ENCODE measurements around the gene LCN10. TPM values are rescaled to one million over a fixed set of nuclear protein-coding genes. Genes with fewer than 3 reads are reported as not detected.
"Not testable (repeated sequence)": the region's sequence is repeated elsewhere in the genome, so short reads cannot be mapped to it uniquely, and the experiment has no call there.

LCN10 gene
- 10 to 100 TPM in 2 of 4 donors, 1 to 10 TPM in 2; 7.0 to 12.6 (median 9.8) TPM for total RNA-seq

DNA sequence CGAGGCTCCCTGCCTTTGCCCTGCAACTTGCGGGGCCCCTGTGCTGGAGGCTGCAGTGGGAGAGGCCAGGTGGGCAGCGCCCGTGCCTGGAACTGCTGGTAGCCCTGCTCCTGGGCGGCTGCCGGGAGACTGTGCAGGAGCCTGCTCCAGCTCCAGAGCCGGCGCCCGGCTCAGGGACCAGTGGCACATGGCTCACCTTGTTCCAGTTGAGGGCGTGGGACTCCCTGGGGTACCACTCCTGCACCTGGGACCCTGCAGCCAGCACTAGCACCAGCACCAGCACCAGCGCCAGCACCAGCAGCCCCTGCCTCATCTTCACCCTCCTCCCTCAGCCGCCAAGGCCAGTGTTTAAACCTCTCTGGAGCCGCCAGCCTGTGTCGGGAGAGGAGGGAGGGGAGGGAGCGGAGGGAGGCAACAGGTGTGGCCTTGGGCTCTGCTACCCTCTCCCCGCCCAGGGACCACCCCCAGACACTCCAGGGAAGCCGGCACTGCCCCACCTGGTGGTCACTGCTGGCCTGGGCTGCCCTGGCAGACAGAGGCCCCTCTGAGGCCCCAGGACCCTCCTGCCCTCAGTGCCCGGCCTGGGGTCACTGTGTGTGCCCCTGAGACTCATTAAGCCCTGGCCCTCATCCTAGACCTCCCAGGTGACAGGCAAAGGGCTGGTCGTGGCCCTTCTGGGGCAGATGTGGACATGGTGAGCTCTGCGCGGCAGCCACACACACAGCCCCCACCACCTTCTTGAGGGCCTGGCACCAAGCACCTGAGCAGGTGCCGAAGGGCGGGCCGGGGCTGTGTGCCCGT, at the start of gene LCN10:
Gene LCN10 (minus strand): TSS at position 350 of the 801 bp plus-strand sequence. CDS start 37 bp downstream, at position 313.
- peak within 1 kb of the TSS; percentile 20 to 37 (median 24) for H3K4me3 ChIP-seq
- H3K36me3 ChIP-seq, result peaks cover 0 to 17% (median 0%) of the 10 kb centered on the region in 4 donors
- 61% methylated on average over 14 of the region's 25 CpGs for WGBS
- TF ChIP-seq EP300 (IDR thresholded peaks at IDR 0.05) (no peak), POLR2A (IDR thresholded peaks at IDR 0.05; ENCODE audit: low read depth) (no peak), POLR2AphosphoS5 (IDR thresholded peaks at IDR 0.05) (no peak)
- TF ChIP-seq, protein P1, sequence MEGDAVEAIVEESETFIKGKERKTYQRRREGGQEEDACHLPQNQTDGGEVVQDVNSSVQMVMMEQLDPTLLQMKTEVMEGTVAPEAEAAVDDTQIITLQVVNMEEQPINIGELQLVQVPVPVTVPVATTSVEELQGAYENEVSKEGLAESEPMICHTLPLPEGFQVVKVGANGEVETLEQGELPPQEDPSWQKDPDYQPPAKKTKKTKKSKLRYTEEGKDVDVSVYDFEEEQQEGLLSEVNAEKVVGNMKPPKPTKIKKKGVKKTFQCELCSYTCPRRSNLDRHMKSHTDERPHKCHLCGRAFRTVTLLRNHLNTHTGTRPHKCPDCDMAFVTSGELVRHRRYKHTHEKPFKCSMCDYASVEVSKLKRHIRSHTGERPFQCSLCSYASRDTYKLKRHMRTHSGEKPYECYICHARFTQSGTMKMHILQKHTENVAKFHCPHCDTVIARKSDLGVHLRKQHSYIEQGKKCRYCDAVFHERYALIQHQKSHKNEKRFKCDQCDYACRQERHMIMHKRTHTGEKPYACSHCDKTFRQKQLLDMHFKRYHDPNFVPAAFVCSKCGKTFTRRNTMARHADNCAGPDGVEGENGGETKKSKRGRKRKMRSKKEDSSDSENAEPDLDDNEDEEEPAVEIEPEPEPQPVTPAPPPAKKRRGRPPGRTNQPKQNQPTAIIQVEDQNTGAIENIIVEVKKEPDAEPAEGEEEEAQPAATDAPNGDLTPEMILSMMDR (IDR thresholded peaks at IDR 0.05), result peak in 1 of 3 experiments; percentile 26
- intact Hi-C loops (cut with DNase I), result no loop called here
- DNase-seq (ENCODE audit: extremely low spot score), result no peak
- peaks cover 0 to 76% (median 21%) of the 10 kb centered on the region in 4 donors for H3K27me3 ChIP-seq
- H3K9me3 ChIP-seq, result no peaks in the 10 kb centered on the region
- peaks cover 11 to 31% (median 23%) of the 10 kb centered on the region in 4 donors for H3K4me1 ChIP-seq
- H3K27ac ChIP-seq (replicated peaks in 1 of 4), result no peak within 1 kb of the TSS

GRCh38 chr9:136791516-136792276, 49.0 kb upstream of the LCN10 start:
- intact Hi-C loops (cut with DNase I), result no loop called here

DNA sequence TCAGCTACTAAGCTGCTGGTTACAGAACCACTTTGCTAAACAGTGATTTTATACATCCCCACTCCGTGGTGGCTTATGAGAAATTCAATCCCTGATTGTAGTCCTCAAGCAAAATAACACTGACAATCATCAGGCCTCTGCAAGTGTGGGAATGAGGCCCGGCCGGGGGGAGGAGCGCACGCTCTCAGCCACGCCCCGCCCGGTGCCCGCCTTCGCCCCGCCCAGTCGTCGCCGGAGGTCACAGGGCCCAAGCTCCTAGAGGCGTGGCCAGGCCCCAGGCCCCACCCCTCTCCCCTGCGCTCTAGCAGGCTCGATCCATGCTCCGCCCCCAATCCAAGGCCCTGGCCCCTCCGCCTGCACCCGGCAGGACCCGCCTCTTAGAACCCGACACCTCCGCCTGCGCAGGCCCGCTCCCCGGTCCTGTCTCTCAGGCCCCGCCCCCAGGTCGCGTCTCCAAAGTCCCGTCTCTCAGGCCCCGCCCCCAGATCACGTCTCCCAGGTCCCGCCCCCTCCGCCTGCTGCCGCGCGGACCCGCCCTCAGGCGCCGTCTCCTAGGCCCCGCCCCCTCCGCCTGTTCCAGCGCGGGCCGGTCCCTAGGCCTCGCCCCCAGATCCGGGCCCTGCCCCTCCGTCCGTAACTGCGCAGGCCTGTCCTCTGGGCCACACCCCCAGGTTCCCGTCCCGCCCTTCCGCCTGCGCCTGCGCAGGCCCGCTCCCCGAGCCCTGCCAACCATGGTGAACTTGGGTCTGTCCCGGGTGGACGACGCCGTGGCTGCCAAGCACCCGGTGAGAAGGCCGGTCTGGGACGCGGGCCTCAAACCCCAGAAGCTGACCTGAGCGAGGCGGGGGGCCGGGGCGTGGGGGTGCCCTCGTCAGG, 48.1 kb upstream of the LCN10 start, which contains the start of gene TMEM141:
Gene TMEM141 (plus strand): TSS at position 705 of the 876 bp plus-strand sequence. CDS start 27 bp downstream, at position 732.
- Histone ChIP-seq H3K4me1 (peaks cover 22 to 36% (median 33%) of the 10 kb centered on the region in 4 donors), H3K27ac (replicated peaks in 1 of 4) (peak within 1 kb of the TSS; percentile 93 to 95 (median 94)), H3K4me3 (peak within 1 kb of the TSS; percentile 77 to 80 (median 80)), H3K27me3 (peaks cover 0 to under 1% (median under 1%) of the 10 kb centered on the region in 4 donors), H3K36me3 (peaks cover 0 to 22% (median 15%) of the 10 kb centered on the region in 4 donors), H3K9me3 (no peaks in the 10 kb centered on the region)
- WGBS, result under 1% methylated on average over 28 of the region's 70 CpGs
- TF ChIP-seq POLR2A (IDR thresholded peaks at IDR 0.05; ENCODE audit: low read depth) (peak; percentile 37), POLR2AphosphoS5 (IDR thresholded peaks at IDR 0.05) (peak; percentile 86 to 88), EP300 (IDR thresholded peaks at IDR 0.05) (no peak)
- TF ChIP-seq, protein P1 (IDR thresholded peaks at IDR 0.05), result no peak
- DNase-seq (ENCODE audit: extremely low spot score), result peak; percentile 100
- intact Hi-C loops (cut with DNase I), result no loop called here

More at GRCh38 chr9:136791516-136792276, 49.0 kb upstream of the LCN10 start:
- peaks cover 22 to 38% (median 33%) of the 10 kb centered on the region in 4 donors for H3K4me1 ChIP-seq
- peaks cover 0 to 8% (median 7%) of the 10 kb centered on the region in 4 donors for H3K27me3 ChIP-seq
- WGBS, result 7% methylated on average over 17 of the region's 29 CpGs
- H3K4me3 ChIP-seq, result peak overlapping the region; percentile 77 to 80 (median 80)
- peaks cover 0 to 22% (median 15%) of the 10 kb centered on the region in 4 donors for H3K36me3 ChIP-seq
- TF ChIP-seq, protein P1 (IDR thresholded peaks at IDR 0.05), result peak; percentile 61 to 85 (median 62)
- TF ChIP-seq POLR2A (IDR thresholded peaks at IDR 0.05; ENCODE audit: low read depth) (no peak), EP300 (IDR thresholded peaks at IDR 0.05) (no peak)
- no peaks in the 10 kb centered on the region for H3K9me3 ChIP-seq
- peak overlapping the region; percentile 93 to 95 (median 94) for H3K27ac ChIP-seq (replicated peaks in 1 of 4)
- DNase-seq (ENCODE audit: extremely low spot score), result no peak

DNA sequence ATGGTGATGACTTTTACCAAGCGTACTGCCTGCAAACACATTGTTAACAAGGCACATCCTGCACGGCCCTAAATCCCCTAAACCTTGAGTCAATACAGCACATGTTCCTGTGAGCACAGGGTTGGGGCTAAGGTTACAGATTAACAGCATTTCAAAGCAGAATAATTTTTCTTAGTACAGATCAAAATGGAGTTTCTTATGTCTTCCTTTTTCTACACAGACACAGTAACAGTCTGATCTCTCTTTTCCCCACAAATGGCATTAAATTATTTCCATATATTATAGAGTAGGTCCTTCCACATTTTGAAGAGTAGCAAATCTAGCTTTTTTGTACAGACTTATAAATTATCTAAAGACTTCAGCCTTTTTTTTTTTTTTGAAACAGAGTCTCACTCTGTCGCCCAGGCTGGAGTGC, 46.8 kb upstream of the LCN10 start:
- no peak overlapping the region for H3K4me3 ChIP-seq
- peaks cover 0 to 22% (median 14%) of the 10 kb centered on the region in 4 donors for H3K36me3 ChIP-seq
- no peaks in the 10 kb centered on the region for H3K9me3 ChIP-seq
- DNase-seq (ENCODE audit: extremely low spot score), result no peak
- intact Hi-C loops (cut with DNase I), result loop anchor here (5.0 kb wide), 1 partner anchor 163 kb away; the partner anchor contains the start of gene LCN12
- TF ChIP-seq EP300 (IDR thresholded peaks at IDR 0.05) (no peak), POLR2AphosphoS5 (IDR thresholded peaks at IDR 0.05) (no peak), POLR2A (IDR thresholded peaks at IDR 0.05; ENCODE audit: low read depth) (no peak)
- TF ChIP-seq, protein P1 (IDR thresholded peaks at IDR 0.05), result no peak
- WGBS, result 80% methylated on average over 3 of the region's 3 CpGs
- peaks cover 22 to 36% (median 33%) of the 10 kb centered on the region in 4 donors for H3K4me1 ChIP-seq
- H3K27ac ChIP-seq (replicated peaks in 1 of 4), result peak overlapping the region in 2 of 4 donors; percentile 93 to 94
- H3K27me3 ChIP-seq, result no peaks in the 10 kb centered on the region

DNA sequence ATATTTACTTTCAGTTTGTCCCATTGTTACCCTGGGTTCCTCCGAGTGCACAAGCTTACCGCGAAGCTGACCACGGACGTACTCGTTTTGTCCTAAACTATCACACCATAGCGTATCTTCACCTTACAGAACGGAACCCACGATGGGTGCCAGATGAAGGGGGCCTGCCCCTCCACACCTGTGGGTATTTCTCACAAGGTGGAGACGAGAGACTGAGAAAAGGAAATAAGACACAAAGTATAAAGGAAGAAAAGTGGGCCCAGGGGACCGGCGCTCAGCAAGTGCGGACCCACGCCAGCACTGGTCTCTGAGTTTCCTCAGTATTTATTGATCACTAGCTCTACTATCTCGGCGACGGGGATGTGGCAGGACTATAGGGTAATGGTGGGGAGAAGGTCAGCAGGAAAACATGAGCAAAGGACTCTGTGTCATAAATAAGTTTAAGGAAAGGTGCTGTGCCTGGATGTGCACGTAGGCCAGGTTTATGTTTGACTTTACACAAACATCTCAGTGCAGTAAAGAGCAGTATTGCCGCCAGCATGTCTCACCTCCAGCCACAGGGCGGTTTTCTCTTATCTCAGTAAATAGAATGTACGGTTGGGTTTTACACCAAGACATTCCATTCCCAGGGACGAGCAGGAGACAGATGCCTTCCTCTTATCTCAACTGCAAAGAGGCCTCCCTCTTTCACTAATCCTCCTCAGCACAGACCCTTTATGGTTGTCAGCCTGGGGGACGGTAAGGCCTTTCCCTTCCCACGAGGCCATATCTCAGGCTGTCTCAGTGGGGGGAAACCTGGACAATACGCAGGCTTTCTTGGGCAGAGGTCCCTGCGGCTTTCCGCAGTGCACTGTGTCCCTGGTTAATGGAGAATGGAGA, 46.1 kb upstream of the LCN10 start:
- H3K4me1 ChIP-seq, result peaks cover 22 to 36% (median 33%) of the 10 kb centered on the region in 4 donors
- H3K27me3 ChIP-seq; H3K9me3 ChIP-seq; H3K27ac ChIP-seq (replicated peaks in 1 of 4); DNase-seq (ENCODE audit: extremely low spot score); H3K4me3 ChIP-seq: not testable (repeated sequence)
- WGBS, result 83% methylated on average over 27 of the region's 27 CpGs
- peaks cover 0 to 16% (median 11%) of the 10 kb centered on the region in 4 donors for H3K36me3 ChIP-seq
- intact Hi-C loops (cut with DNase I), result loop anchor here (5.0 kb wide), 1 partner anchor 163 kb away; the partner anchor contains the start of gene LCN12

Measured in esophagus muscularis mucosa (tissue), 4 donors.